ENCODE data around the gene PLXNA2.

GRCh38 chr1:208122612-208123358 lies 121.4 kb downstream of the PLXNA2 start:
- TF ChIP-seq CTCF (IDR thresholded peaks at IDR 0.05) (no peak), EZH2 (IDR thresholded peaks at IDR 0.05) (no peak)
